ENCODE results near the gene PDE1A. TPM values are rescaled to one million over a fixed set of nuclear protein-coding genes. Genes with fewer than 3 reads are reported as not detected.
"Not testable (repeated sequence)": the region's sequence is repeated elsewhere in the genome, so short reads cannot be mapped to it uniquely, and the experiment has no call there.

PDE1A gene
- total and polyA plus RNA-seq, 5 experiments from 2014 or later, result not detected

- Mint-ChIP-seq H3K36me3 (peaks cover 0 to 10% (median 2%) of the 10 kb centered on the region in 3 donors), H3K4me3 (no peak overlapping the region), H3K27ac (no peak overlapping the region), H3K4me1 (no peaks in the 10 kb centered on the region), H3K9me3 (peaks cover 7 to 29% (median 21%) of the 10 kb centered on the region in 9 donors), H3K27me3 (peaks cover 0 to 3% (median 0%) of the 10 kb centered on the region in 5 donors)
- DNase-seq (no peak), ATAC-seq (no peak)
- POLR2A ChIA-PET, result no interaction called here
These were observed 146.7 kb downstream of the PDE1A start for GRCh38 chr2:182280118-182280517.

- H3K4me3 Mint-ChIP-seq, POLR2A ChIA-PET, DNase-seq, H3K27ac Mint-ChIP-seq, H3K4me1 Mint-ChIP-seq, H3K27me3 Mint-ChIP-seq, ATAC-seq, H3K36me3 Mint-ChIP-seq: not testable (repeated sequence)
- peaks cover 9 to 43% (median 27%) of the 10 kb centered on the region in 9 donors for H3K9me3 Mint-ChIP-seq
These were observed 150.2 kb downstream of the PDE1A start for GRCh38 chr2:182276662-182277061.

- H3K4me3 Mint-ChIP-seq, result no peak overlapping the region
- no peaks in the 10 kb centered on the region for H3K36me3 Mint-ChIP-seq
- DNase-seq, result no peak
- H3K27me3 Mint-ChIP-seq, result peaks cover 0 to 11% (median 0%) of the 10 kb centered on the region in 5 donors
- no peaks in the 10 kb centered on the region for H3K4me1 Mint-ChIP-seq
- no peak overlapping the region for H3K27ac Mint-ChIP-seq
- no peaks in the 10 kb centered on the region for H3K9me3 Mint-ChIP-seq
- POLR2A ChIA-PET, result no interaction called here
- ATAC-seq, result no peak
These were observed 158.9 kb downstream of the PDE1A start for GRCh38 chr2:182267971-182268370.

- ATAC-seq (no peak), DNase-seq (no peak)
- Mint-ChIP-seq H3K9me3 (no peaks in the 10 kb centered on the region), H3K27me3 (peaks cover 0 to 11% (median 0%) of the 10 kb centered on the region in 5 donors), H3K4me1 (no peaks in the 10 kb centered on the region), H3K4me3 (no peak overlapping the region), H3K36me3 (no peaks in the 10 kb centered on the region), H3K27ac (no peak overlapping the region)
- POLR2A ChIA-PET, result no interaction called here
These were observed 159.9 kb downstream of the PDE1A start for GRCh38 chr2:182266909-182267308.

- ATAC-seq, result no peak
- no peak overlapping the region for H3K4me3 Mint-ChIP-seq
- H3K9me3 Mint-ChIP-seq, result no peaks in the 10 kb centered on the region
- no peak for DNase-seq
- no peak overlapping the region for H3K27ac Mint-ChIP-seq
- POLR2A ChIA-PET, result no interaction called here
- H3K36me3 Mint-ChIP-seq, result no peaks in the 10 kb centered on the region
- H3K27me3 Mint-ChIP-seq, result peaks cover 0 to 11% (median 0%) of the 10 kb centered on the region in 5 donors
- H3K4me1 Mint-ChIP-seq, result no peaks in the 10 kb centered on the region
These were observed 161.1 kb downstream of the PDE1A start for GRCh38 chr2:182265718-182266117.

- no peak for ATAC-seq
- peaks cover 0 to under 1% (median 0%) of the 10 kb centered on the region in 9 donors for H3K9me3 Mint-ChIP-seq
- H3K4me1 Mint-ChIP-seq, result no peaks in the 10 kb centered on the region
- POLR2A ChIA-PET, result no interaction called here
- no peak overlapping the region for H3K4me3 Mint-ChIP-seq
- DNase-seq, result no peak
- no peaks in the 10 kb centered on the region for H3K36me3 Mint-ChIP-seq
- no peak overlapping the region for H3K27ac Mint-ChIP-seq
- peaks cover 0 to 11% (median 0%) of the 10 kb centered on the region in 5 donors for H3K27me3 Mint-ChIP-seq
These were observed 164.9 kb downstream of the PDE1A start for GRCh38 chr2:182261860-182262387.

- POLR2A ChIA-PET, result no interaction called here
- Mint-ChIP-seq H3K4me1 (no peaks in the 10 kb centered on the region), H3K27ac (no peak overlapping the region), H3K4me3 (no peak overlapping the region), H3K36me3 (no peaks in the 10 kb centered on the region), H3K9me3 (peaks cover 0 to 4% (median 0%) of the 10 kb centered on the region in 9 donors), H3K27me3 (peaks cover 0 to 11% (median 0%) of the 10 kb centered on the region in 5 donors)
- ATAC-seq (no peak), DNase-seq (no peak)
These were observed 167.1 kb downstream of the PDE1A start for GRCh38 chr2:182259629-182260150.

GRCh38 chr2:182252534-182252933, 174.3 kb downstream of the PDE1A start:
- H3K36me3 Mint-ChIP-seq, result no peaks in the 10 kb centered on the region
- peaks cover 0 to 6% (median 0%) of the 10 kb centered on the region in 5 donors for H3K27me3 Mint-ChIP-seq
- no peaks in the 10 kb centered on the region for H3K4me1 Mint-ChIP-seq
- peaks cover 0 to 8% (median 0%) of the 10 kb centered on the region in 9 donors for H3K9me3 Mint-ChIP-seq
- no peak for ATAC-seq
- POLR2A ChIA-PET, result no interaction called here
- no peak overlapping the region for H3K27ac Mint-ChIP-seq
- H3K4me3 Mint-ChIP-seq, result no peak overlapping the region
- no peak for DNase-seq

GRCh38 chr2:182248898-182249297, 177.9 kb downstream of the PDE1A start:
- H3K4me1 Mint-ChIP-seq, result no peaks in the 10 kb centered on the region
- peaks cover 0 to 4% (median 1%) of the 10 kb centered on the region in 5 donors for H3K27me3 Mint-ChIP-seq
- DNase-seq, result no peak
- ATAC-seq, result no peak
- H3K27ac Mint-ChIP-seq, result no peak overlapping the region
- POLR2A ChIA-PET, result no interaction called here
- H3K9me3 Mint-ChIP-seq, result peaks cover 0 to 3% (median 0%) of the 10 kb centered on the region in 9 donors
- no peaks in the 10 kb centered on the region for H3K36me3 Mint-ChIP-seq
- H3K4me3 Mint-ChIP-seq, result no peak overlapping the region

- Mint-ChIP-seq H3K27me3 (peaks cover 0 to 4% (median 1%) of the 10 kb centered on the region in 5 donors), H3K36me3 (no peaks in the 10 kb centered on the region), H3K4me1 (no peaks in the 10 kb centered on the region), H3K9me3 (peaks cover 0 to 3% (median 0%) of the 10 kb centered on the region in 9 donors), H3K27ac (no peak overlapping the region), H3K4me3 (no peak overlapping the region)
- ATAC-seq (no peak), DNase-seq (no peak)
- POLR2A ChIA-PET, result no interaction called here
These were observed 178.5 kb downstream of the PDE1A start for GRCh38 chr2:182248362-182248761.

- ATAC-seq, result no peak
- H3K4me3 Mint-ChIP-seq, result no peak overlapping the region
- H3K9me3 Mint-ChIP-seq, result peaks cover 0 to 3% (median 0%) of the 10 kb centered on the region in 9 donors
- H3K27me3 Mint-ChIP-seq, result peaks cover 0 to 4% (median 1%) of the 10 kb centered on the region in 5 donors
- H3K36me3 Mint-ChIP-seq, result no peaks in the 10 kb centered on the region
- no peak overlapping the region for H3K27ac Mint-ChIP-seq
- no peak for DNase-seq
- POLR2A ChIA-PET, result no interaction called here
- no peaks in the 10 kb centered on the region for H3K4me1 Mint-ChIP-seq
These were observed 179.0 kb downstream of the PDE1A start for GRCh38 chr2:182247831-182248230.

- peaks cover 0 to 5% (median 1%) of the 10 kb centered on the region in 5 donors for H3K27me3 Mint-ChIP-seq
- no peak overlapping the region for H3K27ac Mint-ChIP-seq
- ATAC-seq (no peak), DNase-seq (no peak)
- peaks cover 0 to under 1% (median 0%) of the 10 kb centered on the region in 4 donors for H3K4me1 Mint-ChIP-seq
- no peaks in the 10 kb centered on the region for H3K9me3 Mint-ChIP-seq
- no peaks in the 10 kb centered on the region for H3K36me3 Mint-ChIP-seq
- POLR2A ChIA-PET, result no interaction called here
- H3K4me3 Mint-ChIP-seq, result no peak overlapping the region
These were observed 180.9 kb downstream of the PDE1A start for GRCh38 chr2:182245963-182246362.

GRCh38 chr2:182242609-182243008, 184.2 kb downstream of the PDE1A start:
- Mint-ChIP-seq H3K9me3 (no peaks in the 10 kb centered on the region), H3K4me1 (peaks cover 0 to 4% (median 0%) of the 10 kb centered on the region in 4 donors)
- POLR2A ChIA-PET, result no interaction called here

GRCh38 chr2:182241936-182242335, 184.9 kb downstream of the PDE1A start:
- POLR2A ChIA-PET, result no interaction called here
- DNase-seq (no peak), ATAC-seq (no peak)
- Mint-ChIP-seq H3K4me1 (peaks cover 0 to 4% (median 0%) of the 10 kb centered on the region in 4 donors), H3K4me3 (no peak overlapping the region), H3K36me3 (no peaks in the 10 kb centered on the region), H3K27ac (no peak overlapping the region), H3K27me3 (peaks cover 0 to 6% (median 1%) of the 10 kb centered on the region in 5 donors), H3K9me3 (no peaks in the 10 kb centered on the region)

More at GRCh38 chr2:182242609-182243008, 184.2 kb downstream of the PDE1A start:
- H3K27me3 Mint-ChIP-seq, result peaks cover 0 to 4% (median 2%) of the 10 kb centered on the region in 5 donors
- H3K4me3 Mint-ChIP-seq, result no peak overlapping the region
- DNase-seq, result no peak
- no peaks in the 10 kb centered on the region for H3K36me3 Mint-ChIP-seq
- H3K27ac Mint-ChIP-seq, result no peak overlapping the region
- ATAC-seq, result no peak
